ENCODE data around the gene FBXO41. TPM values are rescaled to one million over a fixed set of nuclear protein-coding genes. Genes with fewer than 3 reads are reported as not detected.

FBXO41 gene
- total RNA-seq, 1 donor from 2014 or later: 0.34 TPM

DNA sequence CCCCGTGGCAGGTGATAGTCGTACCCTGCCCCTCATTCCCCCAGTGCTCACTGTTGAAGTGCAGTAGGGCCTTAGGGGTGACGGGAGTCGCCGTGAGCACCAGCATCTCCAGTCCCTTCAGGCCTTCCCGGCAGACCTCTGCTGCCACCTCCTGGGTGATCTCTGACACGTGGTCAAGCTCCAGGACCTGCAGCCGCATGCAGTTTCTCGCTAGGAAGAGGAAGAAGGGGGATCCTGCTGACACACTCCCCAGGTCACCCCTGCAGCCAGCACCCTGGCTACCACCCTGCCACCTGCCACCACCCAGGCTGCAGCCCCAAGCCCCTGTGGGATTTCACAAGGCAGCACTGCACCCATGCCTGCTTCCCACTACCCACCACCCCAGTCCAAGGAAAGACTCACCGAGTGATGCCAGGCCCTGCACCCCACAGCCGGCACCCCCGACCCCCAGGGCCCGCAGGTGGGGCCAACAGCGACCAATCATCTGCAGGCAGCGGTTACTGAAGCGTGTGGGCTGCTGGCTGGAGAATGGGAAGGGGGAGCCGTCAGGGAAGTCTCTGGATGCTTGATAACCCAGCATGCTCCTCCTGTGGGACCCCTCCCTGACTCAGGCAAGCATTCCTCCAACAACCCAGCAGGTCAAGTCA, 23.8 kb downstream of the FBXO41 start:
- peak; percentile 84 for DNase-seq

DNA sequence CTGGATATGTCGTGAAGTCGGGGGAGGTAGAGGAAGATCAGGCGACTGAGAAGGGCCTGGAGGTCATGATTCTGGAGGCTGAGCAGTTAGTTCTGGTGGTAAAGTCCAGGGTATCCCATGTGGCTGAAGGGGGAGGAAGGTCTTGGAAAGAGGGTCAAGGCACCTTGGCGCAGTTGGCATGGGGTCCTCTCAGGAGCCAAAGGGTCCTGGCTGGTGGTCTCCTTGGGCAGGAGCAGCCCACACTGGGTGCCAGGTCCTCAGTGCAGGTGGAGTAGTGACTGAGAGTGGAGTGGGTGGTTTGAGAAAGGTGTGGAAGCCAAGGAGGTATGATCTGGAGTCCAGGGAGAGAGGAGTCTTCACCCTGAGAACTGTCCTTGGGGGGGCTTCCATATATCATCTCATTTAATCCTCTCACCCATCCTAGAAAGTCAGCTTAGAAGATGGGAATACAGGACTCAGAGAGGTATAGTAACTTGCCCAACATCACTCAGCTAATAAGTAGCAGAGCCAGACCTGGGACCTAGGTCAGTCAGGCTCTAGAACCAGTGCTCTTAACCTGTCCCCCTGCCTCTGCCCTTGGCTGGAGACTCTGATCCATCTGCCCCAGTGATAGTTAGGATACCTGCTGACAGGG, 24.5 kb downstream of the FBXO41 start:
- no peak for DNase-seq

DNA sequence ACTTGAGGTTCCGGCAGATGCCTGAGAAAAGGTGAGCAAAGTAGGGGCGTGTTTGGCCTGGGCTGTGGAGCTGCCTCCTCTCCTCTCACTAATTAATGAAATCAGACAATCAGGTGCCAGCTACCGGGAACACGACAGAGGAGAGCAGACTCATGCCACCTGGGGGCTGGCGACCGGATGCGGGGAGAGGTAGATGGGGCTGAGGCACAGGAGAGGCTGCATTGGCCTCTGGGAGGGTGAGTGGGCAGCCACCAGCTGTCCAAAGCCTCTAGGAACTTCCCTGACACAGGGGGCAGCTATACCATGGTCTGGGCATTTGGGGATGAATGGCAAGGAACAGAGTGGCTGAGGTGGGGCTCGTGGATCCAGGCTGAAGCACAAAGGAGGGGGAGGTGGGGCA, 25.0 kb downstream of the FBXO41 start:
- DNase-seq: no peak

DNA sequence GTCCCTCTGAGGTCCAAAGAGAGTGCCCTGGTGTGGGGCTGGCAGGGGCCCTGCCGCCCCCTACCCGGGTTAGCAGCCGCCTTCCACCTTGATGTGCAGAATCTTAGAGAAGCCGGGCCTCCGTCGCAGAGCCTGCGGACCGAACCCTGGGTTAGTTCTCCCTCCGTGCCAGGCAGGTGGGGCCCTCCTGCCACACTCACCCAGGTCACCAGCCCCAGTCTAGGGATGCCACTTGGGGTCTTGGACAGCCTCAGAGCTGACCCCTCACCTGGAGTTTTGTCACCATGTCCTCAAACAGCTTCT, 25.4 kb downstream of the FBXO41 start:
- no peak for DNase-seq

DNA sequence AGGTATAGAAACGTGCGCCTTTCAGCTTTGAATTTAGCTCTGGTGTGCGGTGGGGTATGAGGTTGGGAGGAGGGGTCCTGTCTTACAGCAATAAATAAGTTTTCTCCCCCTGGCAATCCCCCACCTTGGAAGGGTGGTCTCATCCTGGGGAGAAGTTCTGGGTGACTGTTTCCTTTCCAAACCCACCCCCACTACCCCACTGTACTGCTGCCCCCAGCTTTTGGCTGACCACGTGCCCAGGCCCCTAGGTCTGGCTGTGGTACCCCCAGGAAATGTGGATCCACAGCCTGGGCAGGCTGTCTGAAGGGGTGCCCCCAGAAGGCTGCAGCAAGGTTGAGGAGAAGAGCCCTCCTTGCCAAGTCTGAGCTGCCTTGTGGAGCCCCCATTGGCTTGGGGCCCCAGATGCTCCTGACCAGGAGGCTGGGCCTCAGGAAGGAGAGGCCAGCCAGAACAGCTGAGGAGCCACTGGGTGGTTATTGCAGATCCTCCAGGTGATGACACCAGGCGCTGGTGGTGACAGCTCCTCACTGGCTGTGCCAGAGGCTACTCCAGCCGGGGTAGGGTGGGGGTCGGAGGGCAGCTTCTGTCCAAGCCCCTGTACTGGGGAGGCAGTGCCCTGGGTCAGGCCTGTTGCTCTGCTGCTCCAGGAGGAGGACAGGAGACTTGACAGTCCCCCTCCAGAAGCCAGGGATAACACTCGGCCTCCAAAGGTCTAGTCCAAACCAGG, 25.9 kb downstream of the FBXO41 start:
- no peak for DNase-seq

DNA sequence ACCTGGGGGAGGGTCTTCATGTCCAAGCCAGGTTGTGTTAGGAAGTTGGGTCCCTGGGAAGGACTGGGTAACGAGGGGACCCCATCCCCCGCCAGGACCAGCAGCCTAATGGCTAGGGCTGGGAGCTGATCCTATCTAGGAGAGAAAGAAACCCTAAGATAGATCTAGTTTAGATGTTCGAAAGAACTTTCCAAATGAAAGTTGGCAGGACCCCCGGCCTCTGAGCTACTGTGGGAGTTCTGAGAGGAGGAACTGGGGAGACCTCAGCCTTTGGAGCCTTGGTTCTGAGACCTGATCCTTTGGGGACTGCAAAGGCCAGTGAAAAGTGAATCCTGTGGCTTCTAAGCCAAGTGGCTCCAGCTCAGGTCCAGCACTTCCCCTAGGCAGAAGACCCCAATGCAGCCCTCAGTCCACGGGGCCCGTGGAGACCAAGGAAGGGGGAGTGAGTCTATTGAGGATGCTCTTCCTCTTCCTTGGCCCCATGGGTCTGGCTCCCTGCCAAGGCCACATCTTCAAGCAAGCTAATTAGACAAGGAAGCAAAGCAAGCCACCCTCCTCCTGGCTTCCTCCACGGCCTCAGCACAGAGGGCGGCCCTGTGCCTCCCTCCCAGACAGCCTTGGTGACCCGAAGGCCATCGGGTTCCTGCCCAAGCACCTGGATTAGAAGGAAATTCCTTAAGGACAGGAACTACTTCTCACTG, 26.7 kb downstream of the FBXO41 start:
- no peak for DNase-seq

DNA sequence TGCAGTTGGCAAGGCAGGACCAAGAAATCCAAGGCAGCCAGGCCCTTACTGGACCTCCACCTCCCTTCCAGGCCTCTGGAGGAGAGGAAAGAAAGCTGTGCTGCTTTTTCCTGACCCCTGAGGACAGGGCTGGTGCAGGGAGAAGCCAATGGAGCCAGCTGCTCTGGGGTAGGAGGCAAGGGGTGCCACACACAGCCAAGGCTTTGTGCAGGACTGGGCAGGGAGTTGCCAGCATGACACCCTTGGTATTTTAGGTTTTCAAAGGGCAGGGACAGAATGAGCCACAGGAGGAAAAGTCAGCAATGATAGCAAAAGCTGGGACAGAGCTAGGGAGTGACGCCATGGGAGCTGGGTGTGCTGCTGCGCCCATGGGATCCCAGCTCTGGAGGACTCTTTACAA, 27.3 kb downstream of the FBXO41 start:
- no peak for DNase-seq

DNA sequence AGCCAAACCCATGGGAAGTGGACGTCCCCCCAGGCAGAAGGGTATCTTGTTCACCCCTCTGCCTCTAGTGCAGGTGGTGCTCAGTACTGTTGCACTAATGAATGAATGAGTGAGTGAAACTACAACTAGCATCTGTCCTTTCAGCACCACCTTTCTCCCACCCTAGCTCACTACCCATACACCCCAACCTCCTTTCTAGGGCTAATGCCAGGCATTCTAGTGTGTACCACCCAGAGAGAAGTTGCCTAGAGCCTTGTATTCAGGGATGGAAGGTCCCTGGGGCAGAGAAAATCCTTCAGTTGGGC, 27.7 kb downstream of the FBXO41 start:
- no peak for DNase-seq

DNA sequence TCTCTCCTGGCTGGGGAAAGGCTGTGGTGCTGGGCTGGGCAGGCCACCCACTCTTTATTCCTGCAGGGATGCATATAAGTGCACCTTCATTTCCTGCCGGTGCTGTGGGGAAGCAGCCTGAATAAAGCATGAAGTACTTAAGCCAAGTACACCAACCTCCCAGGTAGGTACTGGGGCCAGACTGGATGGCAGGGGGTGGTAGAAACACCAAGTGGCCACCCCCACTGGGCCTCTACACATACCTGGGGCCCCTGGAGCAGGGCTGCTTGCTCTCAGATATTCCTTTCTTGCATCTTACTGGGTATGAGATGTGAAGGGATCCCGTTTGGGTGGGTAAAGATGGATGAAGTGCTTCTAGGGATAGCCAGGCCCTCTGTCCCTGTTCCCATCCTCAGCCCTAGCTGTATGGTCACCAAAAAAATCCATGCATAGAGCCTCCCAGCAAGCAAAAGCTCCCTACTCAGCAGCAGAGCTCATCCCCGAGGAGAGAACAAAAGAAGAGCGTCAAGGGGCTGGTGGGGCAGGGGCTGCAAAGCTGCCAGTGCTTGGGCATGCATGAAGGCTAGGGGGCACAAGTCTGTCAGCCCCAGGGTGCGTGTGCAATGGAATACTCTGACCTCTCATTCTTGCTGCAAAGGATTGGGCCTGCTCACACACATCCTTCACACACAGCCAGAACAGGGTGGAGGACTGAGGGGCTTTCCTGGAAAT, 28.2 kb downstream of the FBXO41 start:
- DNase-seq: no peak

DNA sequence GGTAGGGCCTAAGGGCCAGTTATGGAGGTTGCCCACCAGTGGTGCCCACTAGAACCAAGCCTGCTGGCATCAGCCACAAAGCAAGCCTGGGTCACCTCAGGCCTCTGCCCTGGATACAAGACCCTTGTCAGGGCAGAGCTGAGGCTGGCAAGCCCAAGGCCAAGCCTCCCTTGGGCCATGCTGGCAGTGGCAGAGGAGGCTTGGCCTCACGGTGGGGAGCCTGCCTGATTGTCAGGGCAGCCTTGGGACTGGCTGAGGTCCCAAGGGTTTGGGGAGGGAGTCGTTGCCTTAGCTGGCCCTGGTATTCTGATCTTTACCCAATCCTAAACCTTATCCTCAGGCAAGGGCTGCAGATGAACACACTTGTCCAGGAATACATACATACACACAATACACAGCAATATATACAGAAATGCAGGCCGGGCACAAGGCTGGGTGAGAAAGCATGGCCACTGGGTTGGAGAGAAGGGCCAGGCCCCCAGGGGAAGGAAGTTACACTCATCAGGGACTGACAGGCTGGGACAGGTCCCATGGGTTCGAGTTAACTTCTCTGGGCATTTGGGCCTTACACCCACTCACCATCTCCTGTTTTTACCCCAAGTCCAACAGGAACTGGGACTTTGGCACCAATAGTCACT, 29.2 kb downstream of the FBXO41 start:
- DNase-seq: no peak

DNA sequence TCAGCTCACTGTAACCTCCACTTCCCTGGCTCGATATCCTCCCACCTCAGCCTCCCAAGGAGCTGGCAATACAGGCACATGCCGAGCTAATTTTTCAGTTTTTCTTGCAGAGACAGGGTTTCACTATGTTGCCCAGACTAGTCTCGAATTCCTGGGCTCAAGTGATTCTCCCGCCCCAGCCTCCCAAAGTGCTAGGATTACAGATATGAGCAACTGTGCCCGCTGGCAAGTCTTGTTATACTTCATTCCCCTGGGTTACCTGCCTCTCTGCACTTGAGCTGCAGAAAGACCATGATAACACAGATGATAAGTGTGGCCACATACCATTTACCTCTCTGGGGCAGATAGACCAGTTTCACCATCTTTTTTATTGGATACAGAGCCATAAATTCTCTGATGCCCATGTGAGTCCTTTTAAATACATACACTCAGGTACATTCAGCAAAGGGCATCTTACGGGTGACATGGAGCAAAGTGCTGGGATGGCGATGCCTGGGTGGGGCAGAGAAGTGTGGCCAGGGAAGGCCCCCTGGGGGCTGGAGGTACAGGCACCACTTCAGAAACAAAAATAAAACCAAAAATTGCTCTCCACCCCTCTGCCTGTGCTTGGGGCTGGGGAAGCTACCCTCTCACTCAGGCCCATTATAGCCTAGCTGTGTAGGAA, 29.8 kb downstream of the FBXO41 start:
- DNase-seq: no peak

DNA sequence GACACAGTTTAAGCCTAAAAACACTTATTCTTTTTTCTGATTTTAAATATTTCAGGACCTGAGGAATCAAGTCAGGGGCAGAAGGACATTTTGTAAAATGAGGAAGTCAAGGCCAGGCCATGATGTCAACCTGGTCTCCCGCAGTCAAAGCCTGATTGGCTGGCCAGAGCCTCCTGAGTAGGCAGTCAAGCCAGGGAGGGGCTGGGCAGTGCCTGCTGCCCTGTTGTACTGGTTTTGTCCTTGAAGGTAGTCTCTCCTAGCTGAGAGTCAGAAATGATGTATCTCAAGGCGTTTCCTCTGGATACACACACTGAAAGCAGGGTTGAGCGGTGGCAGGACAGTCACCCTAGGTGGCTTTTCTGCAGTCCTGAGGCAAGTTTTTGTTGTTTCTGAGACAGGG, 30.4 kb downstream of the FBXO41 start:
- DNase-seq: no peak

DNA sequence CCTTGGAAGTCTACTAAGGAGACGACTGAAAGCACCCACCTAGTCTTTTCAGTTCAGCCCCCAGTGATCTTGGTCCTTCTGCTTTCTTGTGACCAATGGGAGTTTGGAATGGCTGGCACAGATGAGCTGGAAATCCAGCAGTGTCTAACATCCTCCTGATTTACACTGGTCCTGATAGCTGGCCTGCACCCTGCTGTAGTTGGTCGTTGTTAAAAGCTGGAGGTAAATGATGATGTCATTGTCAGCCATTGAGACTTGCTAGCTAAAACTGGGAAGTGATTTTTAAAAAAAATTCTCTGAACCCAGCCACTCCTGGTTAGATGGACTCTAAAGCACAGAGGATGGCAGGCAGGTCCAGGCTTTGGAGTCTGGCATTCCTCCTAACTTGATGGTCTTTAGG, 30.9 kb downstream of the FBXO41 start:
- DNase-seq: no peak

DNA sequence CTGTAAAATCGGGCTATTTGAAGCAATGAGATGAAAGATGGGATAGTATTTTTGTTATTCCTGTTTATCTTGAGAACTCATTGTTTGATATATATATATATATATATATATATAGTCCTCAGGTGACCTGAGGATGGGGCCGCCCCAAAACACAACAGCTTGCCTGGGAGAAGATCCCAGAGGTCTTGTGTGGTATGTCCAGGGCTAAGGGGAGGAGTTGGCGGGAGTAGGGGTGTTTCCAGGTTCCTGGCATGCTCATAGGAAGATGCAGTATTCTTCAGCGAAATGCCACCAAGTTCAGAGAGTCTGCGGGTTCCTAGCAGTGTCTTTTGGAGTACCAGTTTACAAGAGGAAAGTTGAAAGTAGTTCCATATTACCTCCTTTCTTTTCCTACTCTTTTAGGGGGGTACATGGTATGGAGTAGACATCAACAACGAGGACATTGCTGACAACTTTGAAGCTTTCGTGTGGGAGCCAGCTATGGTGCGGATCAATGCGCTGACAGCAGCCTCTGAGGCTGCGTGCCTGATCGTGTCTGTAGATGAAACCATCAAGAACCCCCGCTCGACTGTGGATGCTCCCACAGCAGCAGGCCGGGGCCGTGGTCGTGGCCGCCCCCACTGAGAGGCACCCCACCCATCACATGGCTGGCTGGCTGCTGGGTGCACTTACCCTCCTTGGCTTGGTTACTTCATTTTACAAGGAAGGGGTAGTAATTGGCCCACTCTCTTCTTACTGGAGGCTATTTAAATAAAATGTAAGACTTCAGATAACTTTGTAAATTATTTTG, 31.8 kb downstream of the FBXO41 start:
- no peak for DNase-seq

DNA sequence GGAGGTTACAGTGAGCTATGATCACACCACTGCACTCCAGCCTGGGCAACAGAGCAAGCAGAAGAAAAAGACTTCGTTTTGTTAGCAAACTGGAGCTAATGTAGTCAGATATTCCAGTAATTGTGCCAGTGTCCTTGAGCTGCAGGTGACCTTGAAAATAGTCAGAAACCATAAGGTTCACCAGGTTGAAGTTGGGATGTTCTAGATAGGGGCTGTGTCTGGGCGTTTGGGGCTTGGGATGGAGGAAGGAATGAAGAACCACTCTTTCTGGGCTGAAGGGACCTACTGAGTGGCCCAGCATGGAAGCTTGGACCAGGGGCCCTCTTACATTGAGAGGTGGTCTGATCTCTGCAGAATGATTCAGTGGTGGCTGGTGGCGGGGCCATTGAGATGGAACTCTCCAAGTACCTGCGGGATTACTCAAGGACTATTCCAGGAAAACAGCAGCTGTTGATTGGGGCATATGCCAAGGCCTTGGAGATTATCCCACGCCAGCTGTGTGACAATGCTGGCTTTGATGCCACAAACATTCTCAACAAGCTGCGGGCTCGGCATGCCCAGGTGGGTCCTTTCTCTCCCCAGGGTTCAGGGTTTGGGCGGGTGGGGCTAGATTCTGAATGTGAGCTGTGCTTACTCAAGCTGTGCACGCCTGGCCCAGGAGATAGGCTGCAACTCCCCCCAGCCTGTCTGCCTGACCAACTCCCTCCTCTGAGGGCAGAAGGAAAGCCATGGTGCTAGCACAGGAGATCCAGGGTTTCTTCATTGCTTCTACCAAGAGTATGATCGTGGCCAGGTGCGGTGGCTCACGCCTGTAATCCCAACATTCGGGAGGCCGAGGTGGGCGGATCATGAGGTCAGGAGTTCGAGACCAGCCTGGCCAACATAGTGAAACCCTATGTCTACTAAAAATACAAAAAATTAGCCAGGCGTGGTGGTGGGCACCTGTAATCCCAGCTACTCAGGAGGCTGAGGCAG, 33.1 kb downstream of the FBXO41 start:
- no peak for DNase-seq

DNA sequence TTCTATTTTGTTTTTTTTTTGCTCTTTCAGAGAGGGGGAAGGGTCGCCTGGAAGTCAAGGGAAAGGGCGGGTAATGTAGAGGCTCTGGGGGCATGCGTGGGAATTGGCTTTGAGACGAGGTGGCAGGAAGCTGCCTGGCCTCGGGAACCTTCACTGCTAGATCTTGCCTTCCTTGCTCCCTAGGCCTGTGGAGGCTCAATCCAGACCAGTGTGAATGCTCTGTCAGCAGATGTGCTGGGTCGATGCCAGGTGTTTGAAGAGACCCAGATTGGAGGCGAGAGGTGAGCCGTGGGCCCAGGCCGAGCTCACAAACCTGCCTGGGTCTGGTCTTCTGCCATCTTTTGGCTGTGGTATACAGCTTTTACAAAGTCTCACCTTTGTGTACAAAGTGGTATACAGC, 34.6 kb downstream of the FBXO41 start:
- no peak for DNase-seq

DNA sequence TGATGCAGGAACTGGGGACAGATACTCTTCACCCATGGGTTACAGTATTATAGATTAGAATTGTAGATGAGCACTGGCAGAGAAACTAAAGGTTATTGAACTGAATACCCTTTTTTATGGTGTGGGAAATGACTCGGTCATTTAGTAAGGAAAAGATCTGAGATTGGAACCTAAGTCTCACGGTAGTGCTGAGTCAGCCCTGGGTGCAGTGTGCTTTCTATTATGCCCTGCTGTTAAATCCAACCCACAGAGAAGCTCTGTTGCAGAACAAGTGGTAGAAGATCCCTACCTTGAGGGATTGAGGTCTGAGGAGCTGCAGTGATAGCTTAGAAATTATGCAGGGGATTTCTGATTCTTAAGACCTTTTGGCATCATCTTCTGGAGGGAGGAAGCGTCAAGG, 37.4 kb downstream of the FBXO41 start:
- no peak for DNase-seq

DNA sequence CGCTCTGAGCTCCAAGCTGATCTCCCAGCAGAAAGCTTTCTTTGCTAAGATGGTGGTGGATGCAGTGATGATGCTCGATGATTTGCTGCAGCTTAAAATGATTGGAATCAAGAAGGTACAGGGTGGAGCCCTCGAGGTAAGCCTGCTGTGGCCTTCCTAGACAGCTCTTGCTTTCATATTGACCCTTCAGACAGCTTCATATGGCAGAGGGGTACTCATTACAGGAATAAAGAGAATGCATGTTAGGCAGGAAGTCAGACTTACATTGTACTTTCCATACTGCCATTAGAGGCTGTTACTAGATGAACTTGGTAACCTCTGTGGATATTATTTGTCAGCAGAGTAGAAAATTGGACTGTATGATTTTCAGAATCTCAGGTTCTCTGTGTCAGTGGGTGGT, 39.7 kb downstream of the FBXO41 start:
- no peak for DNase-seq

DNA sequence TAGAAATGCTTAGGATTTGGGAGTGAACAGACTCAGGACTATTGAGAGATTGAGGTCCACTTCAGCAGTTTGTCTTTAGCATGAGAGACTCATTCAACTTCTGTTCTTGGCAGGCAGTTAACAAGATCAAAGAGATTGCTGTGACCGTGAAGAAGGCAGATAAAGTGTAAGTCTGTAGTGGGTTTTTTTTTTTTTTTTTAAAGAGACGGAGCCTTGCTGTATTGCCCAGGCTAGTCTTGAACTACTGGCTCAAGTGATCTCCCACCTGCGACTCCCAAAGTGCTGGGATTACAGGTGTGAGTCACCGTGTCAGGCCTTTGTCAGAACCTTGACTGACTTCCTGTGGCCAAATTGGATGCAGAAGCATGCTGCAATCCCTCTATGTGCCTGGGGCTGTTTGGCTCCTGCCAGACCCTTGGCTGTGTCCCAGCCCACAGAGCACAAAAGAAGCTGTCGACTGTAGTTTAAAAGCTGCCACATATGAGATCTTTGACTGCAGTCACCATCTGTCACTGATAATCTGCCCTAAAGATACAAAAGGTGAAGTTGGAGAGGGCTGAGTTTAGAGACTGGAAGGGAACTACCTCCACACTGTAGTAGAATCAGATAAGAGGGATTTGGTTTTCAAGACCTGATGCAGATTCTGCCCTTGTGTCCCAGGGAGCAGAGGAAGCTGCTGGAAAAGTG, 40.3 kb downstream of the FBXO41 start:
- peak; percentile 49 for DNase-seq

DNA sequence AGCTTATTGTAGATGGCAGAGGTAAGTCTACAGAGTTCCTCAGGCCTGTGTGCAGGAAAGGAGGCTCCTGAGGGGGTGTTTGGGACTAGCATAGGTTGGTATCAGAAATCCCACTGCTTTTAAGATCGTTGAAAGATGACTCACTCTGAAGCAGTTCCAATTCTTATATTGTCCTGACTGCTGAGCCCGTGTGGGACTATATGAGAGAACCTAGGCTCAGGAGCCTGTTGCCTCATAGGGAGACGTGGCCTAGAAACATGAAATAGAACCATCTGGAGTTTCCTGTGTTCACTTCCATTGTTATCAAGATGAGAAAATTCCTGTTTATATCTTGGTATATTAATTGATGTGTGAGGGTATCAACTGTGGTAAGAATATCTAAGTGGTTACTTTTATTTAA, 44.5 kb downstream of the FBXO41 start:
- DNase-seq: peak; percentile 94
